IMR-90 (cell line): Measurements from ENCODE around the gene SIN3B. TPM values are rescaled to one million over a fixed set of nuclear protein-coding genes. Genes with fewer than 3 reads are reported as not detected.

Experiments used
- ATAC-seq: fragments of 200-7000 bp; cut with Tn5 transposase; 2 replicates; pipeline ENCODE4 v1.9.1; 2020; ENCODE audit warnings: low read depth, mild to moderate bottlenecking, moderate library complexity
- BruUV-seq: library from RNA; stranded (reverse); fragments of 400-500 nt; replicated peaks from 2 replicates; lab custom pipeline; 2021; lab: Mats Ljungman, UMichigan
- CTCF ChIA-PET: fragments of 300-600 bp; formaldehyde crosslinking; extraction: SDS; loops from one replicate; lab custom pipeline; 2021; ENCODE audit warnings: antibody characterized with exemption; lab: Yijun Ruan, JAX
- POLR2A ChIA-PET: fragments of 300-600 bp; sonication (Branson Sonifier 250); formaldehyde crosslinking; loops from one replicate; lab custom pipeline; 2022; ENCODE audit warnings: antibody characterized with exemption; ENCODE audit not compliant: unreplicated experiment; lab: Charles Lee
- DNase-seq: peaks from one replicate; pipeline ENCODE4 v3.0.0; 2013
- H2AFZ ChIP-seq: replicated peaks from 2 replicates; pipeline ENCODE3; 2013; ENCODE audit warnings: low read length, mild to moderate bottlenecking; ENCODE audit not compliant: poor library complexity
- H2AK5ac ChIP-seq: 2 replicates; pipeline ENCODE4 v1.6.1; 2013; ENCODE audit warnings: low read depth, low read length, inconsistent platforms
- H2AK9ac ChIP-seq: replicated peaks from 2 replicates; pipeline ENCODE3; 2013; ENCODE audit warnings: mild to moderate bottlenecking, low read depth, low read length, moderate library complexity; ENCODE audit not compliant: poor library complexity
- H2BK120ac ChIP-seq: 2 replicates; pipeline ENCODE4 v1.6.1; 2013; ENCODE audit warnings: low read depth, low read length, inconsistent platforms
- H2BK15ac ChIP-seq: 3 replicates; pipeline ENCODE4 v1.6.1; 2013; ENCODE audit warnings: low read depth, low read length, inconsistent platforms
- H2BK20ac ChIP-seq: 2 replicates; pipeline ENCODE4 v1.6.1; 2013; ENCODE audit warnings: low read depth, mild to moderate bottlenecking, inconsistent platforms, low read length, moderate library complexity
- H2BK5ac ChIP-seq: 2 replicates; pipeline ENCODE4 v1.6.1; 2013; ENCODE audit warnings: mild to moderate bottlenecking, low read depth, low read length, inconsistent platforms; ENCODE audit not compliant: poor library complexity, severe bottlenecking
- H3K14ac ChIP-seq: replicated peaks from 2 replicates; pipeline ENCODE4 v1.6.1; 2013; ENCODE audit warnings: low read depth, low read length, inconsistent platforms
- H3K18ac ChIP-seq: 2 replicates; pipeline ENCODE4 v1.6.1; 2013; ENCODE audit warnings: low read depth, low read length, control low read depth
- H3K23ac ChIP-seq: 2 replicates; pipeline ENCODE4 v1.6.1; 2013; ENCODE audit warnings: low read depth, low read length, inconsistent platforms
- H3K27ac ChIP-seq: 2 replicates; pipeline ENCODE4 v1.5.1; 2013; ENCODE audit warnings: mild to moderate bottlenecking, control low read depth, low read length; ENCODE audit not compliant: insufficient read depth
- H3K27me3 ChIP-seq: 2 replicates; pipeline ENCODE4 v1.6.1; 2013; ENCODE audit warnings: low read length; ENCODE audit not compliant: control insufficient read depth, insufficient read depth
- H3K36me3 ChIP-seq: 2 replicates; pipeline ENCODE4 v1.6.1; 2013; ENCODE audit warnings: low read length, mixed read lengths; ENCODE audit not compliant: control insufficient read depth, insufficient read depth
- H3K4ac ChIP-seq: 2 replicates; pipeline ENCODE4 v1.6.1; 2013; ENCODE audit warnings: low read depth, low read length, inconsistent platforms
- H3K4me1 ChIP-seq: 2 replicates; pipeline ENCODE4 v1.6.1; 2013; ENCODE audit warnings: low read length, mixed read lengths; ENCODE audit not compliant: control insufficient read depth, insufficient read depth
- H3K4me2 ChIP-seq: 2 replicates; pipeline ENCODE4 v1.6.1; 2013; ENCODE audit warnings: low read depth, mild to moderate bottlenecking, control low read depth, low read length, moderate library complexity
- H3K4me3 ChIP-seq: 2 replicates; pipeline ENCODE4 v1.5.1; 2013; ENCODE audit warnings: low read depth, mild to moderate bottlenecking, control low read depth, low read length, moderate library complexity; ENCODE audit not compliant: insufficient read depth
- H3K56ac ChIP-seq: 2 replicates; pipeline ENCODE4 v1.6.1; 2013; ENCODE audit warnings: low read length, inconsistent platforms; ENCODE audit not compliant: insufficient read depth; ENCODE audit errors: extremely low read depth
- H3K79me1 ChIP-seq, 2 experiments: 2 replicates each; pipeline ENCODE4 v1.6.1; 2013; ENCODE audit warnings: low read length in 2 of 2, inconsistent platforms in 1 of 2, low read depth in 1 of 2
- H3K9ac ChIP-seq: 2 replicates; pipeline ENCODE4 v1.6.1; 2013; ENCODE audit warnings: low read depth, low read length, control low read depth
- H3K9me1 ChIP-seq: 2 replicates; pipeline ENCODE4 v1.6.1; 2013; ENCODE audit warnings: low read length, inconsistent platforms; ENCODE audit not compliant: insufficient read depth
- H3K9me3 ChIP-seq: 2 replicates; pipeline ENCODE4 v1.6.1; 2013; ENCODE audit warnings: low read length; ENCODE audit not compliant: control insufficient read depth, insufficient read depth
- H4K20me1 ChIP-seq: 2 replicates; pipeline ENCODE4 v1.6.1; 2013; ENCODE audit warnings: low read length, inconsistent platforms; ENCODE audit not compliant: insufficient read depth
- H4K5ac ChIP-seq: 2 replicates; pipeline ENCODE4 v1.6.1; 2013; ENCODE audit warnings: mild to moderate bottlenecking, low read depth, low read length, control low read depth
- H4K8ac ChIP-seq, 2 experiments: 2 replicates each; pipeline ENCODE4 v1.6.1; 2013; ENCODE audit warnings: low read depth in 2 of 2, low read length in 2 of 2, control low read depth in 1 of 2, inconsistent platforms in 1 of 2
- H4K91ac ChIP-seq: 2 replicates; pipeline ENCODE4 v1.6.1; 2013; ENCODE audit warnings: low read depth, low read length, inconsistent platforms; ENCODE audit not compliant: insufficient read depth
- BHLHE40 ChIP-seq: fragments of 150-350 bp; IDR thresholded peaks from 2 replicates; pipeline ENCODE4 v1.6.1; 2016; ENCODE audit warnings: mild to moderate bottlenecking, low read depth, low read length
- CEBPB ChIP-seq: IDR thresholded peaks from 2 replicates; pipeline ENCODE4 v1.6.1; 2012; ENCODE audit warnings: low read depth, low read length, improper control_type of control experiment
- FOS ChIP-seq: fragments of 150-350 bp; IDR thresholded peaks from 2 replicates; pipeline ENCODE4 v1.6.1; 2016; ENCODE audit warnings: low read depth, low read length
- MAFK ChIP-seq: IDR thresholded peaks from 2 replicates; pipeline ENCODE4 v1.6.1; 2012; ENCODE audit warnings: low read depth, low read length, improper control_type of control experiment
- MAZ ChIP-seq: IDR thresholded peaks from 2 replicates; pipeline ENCODE4 v1.6.1; 2012; ENCODE audit warnings: low read depth, mild to moderate bottlenecking, low read length, improper control_type of control experiment, moderate library complexity, borderline replicate concordance
- NFE2L2 ChIP-seq: fragments of 150-350 bp; IDR thresholded peaks from 2 replicates; pipeline ENCODE4 v1.6.1; 2016; ENCODE audit warnings: low read depth, mild to moderate bottlenecking, low read length
- RAD21 ChIP-seq: IDR thresholded peaks from 2 replicates; pipeline ENCODE4 v1.6.1; 2012; ENCODE audit warnings: low read length, improper control_type of control experiment
- RCOR1 ChIP-seq: IDR thresholded peaks from 2 replicates; pipeline ENCODE4 v1.6.1; 2012; ENCODE audit warnings: mild to moderate bottlenecking, low read length, improper control_type of control experiment; ENCODE audit not compliant: insufficient replicate concordance
- RFX5 ChIP-seq: IDR thresholded peaks from 2 replicates; pipeline ENCODE4 v1.8.0; 2012; ENCODE audit warnings: low read depth, mild to moderate bottlenecking, low read length, moderate library complexity
- SMC3 ChIP-seq: fragments of 150-350 bp; IDR thresholded peaks from 2 replicates; pipeline ENCODE4 v1.6.1; 2016; ENCODE audit warnings: low read depth, mild to moderate bottlenecking, antibody characterized with exemption, low read length, moderate library complexity
- WGBS, 2 experiments: methylation state at CpG; one replicate each; pipeline versions ENCODE4 v1.1.5 to v1.1.7; 2013; ENCODE audit warnings: missing lambda C conversion rate in 2 of 2; ENCODE audit not compliant: insufficient read length in 1 of 2; ENCODE audit errors: extremely low coverage in 2 of 2; 5-methylcytosine and 5-hydroxymethylcytosine counted together
- dilution Hi-C: fragments of 300-500 bp; cut with HindIII; formaldehyde crosslinking; loops from one replicate; pipeline ENCODE4 v1.14.3; 2018; ENCODE audit warnings: low sequenced_read_pairs; ENCODE audit not compliant: unreplicated experiment
- in situ Hi-C: fragments of 300-500 bp; cut with MboI; formaldehyde crosslinking; loops from 3 replicates; pipeline ENCODE4 v1.14.3; 2019; ENCODE audit warnings: low sequenced_read_pairs, inconsistent platforms, mixed read lengths
- intact Hi-C: fragments of 100-400 bp; cut with micrococcal nuclease; formaldehyde crosslinking; loops from 2 replicates; pipeline ENCODE4 v1.10.0; 2022
- polyA plus RNA-seq, 3 experiments: library from polyadenylated mRNA; depleted of rRNA; stranded (reverse); fragments of >200 nt; gene quantifications; 2 replicates each; pipeline ENCODE4 v1.2.3, GENCODE V29; 2012; ENCODE audit warnings: low replicate concordance in 1 of 3
- total RNA-seq: library from RNA; depleted of rRNA; stranded (reverse); fragments of >200 nt; gene quantifications from 2 replicates; pipeline ENCODE4 v1.2.3, GENCODE V29; 2012
- TF ChIP-seq, protein P1 (sequence below): fragments of 150-350 bp; IDR thresholded peaks from 2 replicates; pipeline ENCODE4 v1.6.1; 2017; ENCODE audit warnings: mild to moderate bottlenecking, antibody characterized with exemption, low read length, low read depth
- TF ChIP-seq, protein P2 (sequence below): conservative IDR thresholded peaks from 2 replicates; pipeline ENCODE4 v1.5.1; 2012; ENCODE audit warnings: mild to moderate bottlenecking, low read depth, low read length, improper control_type of control experiment

The SIN3B gene
- total and polyA plus RNA-seq, 2 of the 4 experiments (the other 2 are of a cell fraction), result 7.9 to 40.0 TPM

DNA sequence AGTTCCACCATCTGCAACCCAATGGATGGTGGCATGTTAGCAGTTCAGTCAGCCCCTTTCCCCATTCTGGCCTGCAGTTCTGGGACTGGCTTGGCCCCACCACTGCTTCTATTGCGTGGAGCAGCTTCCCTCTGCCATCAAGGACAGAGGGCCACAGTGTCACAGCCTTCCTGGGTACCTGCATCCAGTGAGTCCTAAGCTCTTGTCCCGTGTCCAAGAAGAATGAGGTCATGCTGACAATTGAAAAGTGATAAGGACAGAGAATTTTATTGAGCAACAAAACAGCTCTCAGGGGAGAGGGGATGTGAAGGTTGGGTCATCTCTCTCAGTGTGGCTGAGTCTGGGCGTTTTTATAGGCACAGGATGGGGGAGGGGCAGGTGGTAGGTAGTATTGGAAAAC lies 33.5 kb upstream of the SIN3B start (continued):
- TF ChIP-seq RCOR1, result no peak
- TF ChIP-seq, protein P1, sequence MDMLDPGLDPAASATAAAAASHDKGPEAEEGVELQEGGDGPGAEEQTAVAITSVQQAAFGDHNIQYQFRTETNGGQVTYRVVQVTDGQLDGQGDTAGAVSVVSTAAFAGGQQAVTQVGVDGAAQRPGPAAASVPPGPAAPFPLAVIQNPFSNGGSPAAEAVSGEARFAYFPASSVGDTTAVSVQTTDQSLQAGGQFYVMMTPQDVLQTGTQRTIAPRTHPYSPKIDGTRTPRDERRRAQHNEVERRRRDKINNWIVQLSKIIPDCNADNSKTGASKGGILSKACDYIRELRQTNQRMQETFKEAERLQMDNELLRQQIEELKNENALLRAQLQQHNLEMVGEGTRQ, result no peak

DNA sequence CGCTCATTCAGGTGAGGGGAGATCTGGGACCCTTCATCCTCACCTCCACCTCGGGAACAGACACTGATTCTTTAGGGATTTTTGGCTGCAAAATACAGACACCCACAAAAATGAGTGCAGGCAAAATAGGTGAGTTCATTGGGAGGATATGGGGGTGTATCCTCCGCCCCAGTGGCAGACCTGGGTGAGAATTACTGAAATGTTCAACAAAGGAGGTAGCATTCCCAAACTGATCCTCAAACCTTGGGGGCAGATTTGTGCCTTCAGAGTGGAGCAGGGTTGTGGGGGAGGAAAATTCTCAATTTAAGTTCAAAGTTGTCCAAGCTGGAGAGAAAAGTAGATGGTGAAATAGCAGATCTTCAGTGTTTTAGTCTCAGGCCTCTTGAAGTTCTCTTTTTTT lies 31.3 kb upstream of the SIN3B start:
- Histone ChIP-seq H3K4ac (no peak overlapping the region), H3K4me3 (no peak overlapping the region), H3K23ac (no peak overlapping the region), H3K27ac (no peak overlapping the region), H3K36me3 (no peaks in the 10 kb centered on the region), H3K18ac (no peak overlapping the region), H4K8ac (no peak overlapping the region), H2BK20ac (no peak overlapping the region), H3K56ac (no peak overlapping the region), H2BK120ac (no peak overlapping the region), H3K4me2 (no peak overlapping the region), H2BK15ac (no peak overlapping the region), H4K20me1 (no peaks in the 10 kb centered on the region), H3K4me1 (no peaks in the 10 kb centered on the region), H4K5ac (no peak overlapping the region), H2AK5ac (no peak overlapping the region), H3K14ac (no peak overlapping the region), H2AFZ (no peak overlapping the region), H3K9me3 (peaks cover 3% of the 10 kb centered on the region; the same call in 1 of the 2 replicates), H4K91ac (no peak overlapping the region), H2AK9ac (no peak overlapping the region), H3K79me1 (no peaks in the 10 kb centered on the region), H3K9me1 (no peaks in the 10 kb centered on the region), H3K27me3 (no peaks in the 10 kb centered on the region), H3K9ac (no peak overlapping the region), H2BK5ac (no peak overlapping the region)
- dilution Hi-C loops, result no loop called here
- TF ChIP-seq, protein P2, sequence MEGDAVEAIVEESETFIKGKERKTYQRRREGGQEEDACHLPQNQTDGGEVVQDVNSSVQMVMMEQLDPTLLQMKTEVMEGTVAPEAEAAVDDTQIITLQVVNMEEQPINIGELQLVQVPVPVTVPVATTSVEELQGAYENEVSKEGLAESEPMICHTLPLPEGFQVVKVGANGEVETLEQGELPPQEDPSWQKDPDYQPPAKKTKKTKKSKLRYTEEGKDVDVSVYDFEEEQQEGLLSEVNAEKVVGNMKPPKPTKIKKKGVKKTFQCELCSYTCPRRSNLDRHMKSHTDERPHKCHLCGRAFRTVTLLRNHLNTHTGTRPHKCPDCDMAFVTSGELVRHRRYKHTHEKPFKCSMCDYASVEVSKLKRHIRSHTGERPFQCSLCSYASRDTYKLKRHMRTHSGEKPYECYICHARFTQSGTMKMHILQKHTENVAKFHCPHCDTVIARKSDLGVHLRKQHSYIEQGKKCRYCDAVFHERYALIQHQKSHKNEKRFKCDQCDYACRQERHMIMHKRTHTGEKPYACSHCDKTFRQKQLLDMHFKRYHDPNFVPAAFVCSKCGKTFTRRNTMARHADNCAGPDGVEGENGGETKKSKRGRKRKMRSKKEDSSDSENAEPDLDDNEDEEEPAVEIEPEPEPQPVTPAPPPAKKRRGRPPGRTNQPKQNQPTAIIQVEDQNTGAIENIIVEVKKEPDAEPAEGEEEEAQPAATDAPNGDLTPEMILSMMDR, result no peak
- TF ChIP-seq MAZ, result no peak
- TF ChIP-seq, protein P1, result no peak
- TF ChIP-seq CEBPB, result no peak
- no peak for TF ChIP-seq BHLHE40
- no peak for TF ChIP-seq FOS
- TF ChIP-seq SMC3, result no peak
- no peak for TF ChIP-seq MAFK
- TF ChIP-seq RAD21, result no peak
- no peak for TF ChIP-seq RCOR1
- no peak for TF ChIP-seq RFX5
- TF ChIP-seq NFE2L2, result no peak
- ATAC-seq (no peak), DNase-seq (no peak)
- WGBS, 2 experiments, result no CpG with 5 or more reads among the region's 3 CpGs
- CTCF ChIA-PET, result interaction anchor here (0.6 kb wide), 1 partner anchor 68 kb away, joined by 3 read pairs; no protein-coding TSS in a partner anchor
- in situ Hi-C loops, result no loop called here
- intact Hi-C loops, result no loop called here
- no TSS peak for BruUV-seq
- POLR2A ChIA-PET, result no interaction called here
